ENCODE results near the gene SPSB4. TPM values are rescaled to one million over a fixed set of nuclear protein-coding genes. Genes with fewer than 3 reads are reported as not detected.

The SPSB4 gene
- total RNA-seq, 1 donor from 2014 or later: 2.2 TPM

- no peak overlapping the region for H3K27ac Mint-ChIP-seq (ENCODE audit: unreplicated experiment)
- no peak for DNase-seq (ENCODE audit: low read depth)
- Histone ChIP-seq H3K36me3 (ENCODE audit: insufficient read depth, low read length) (no peaks in the 10 kb centered on the region), H3K27me3 (ENCODE audit: insufficient read depth, low read length) (peaks cover 2% of the 10 kb centered on the region), H3K27ac (ENCODE audit: low read depth, low read length) (no peak overlapping the region), H3K4me1 (ENCODE audit: insufficient read depth, low read length) (no peaks in the 10 kb centered on the region), H2AFZ (ENCODE audit: low read depth, low read length) (no peak overlapping the region), H3K4me2 (ENCODE audit: low read length) (no peak overlapping the region), H3K9me3 (ENCODE audit: insufficient read depth, low read depth, low read length) (no peaks in the 10 kb centered on the region), H3K79me2 (ENCODE audit: insufficient read depth, low read length) (no peaks in the 10 kb centered on the region), H3K4me3 (ENCODE audit: insufficient read depth, low read depth, low read length) (no peak overlapping the region), H4K20me1 (ENCODE audit: insufficient read depth, low read length) (no peaks in the 10 kb centered on the region), H3K9ac (ENCODE audit: low read length) (no peak overlapping the region)
- no peaks in the 10 kb centered on the region for H3K4me1 Mint-ChIP-seq (ENCODE audit: low read depth, unreplicated experiment)
- H3K36me3 Mint-ChIP-seq (ENCODE audit: low read depth, unreplicated experiment): no peaks in the 10 kb centered on the region
- H3K4me3 Mint-ChIP-seq (ENCODE audit: unreplicated experiment): no peak overlapping the region
- FAIRE-seq: no peak
- peaks cover 10% of the 10 kb centered on the region for H3K9me3 Mint-ChIP-seq (ENCODE audit: unreplicated experiment)
- H3K27me3 Mint-ChIP-seq (ENCODE audit: low read depth, unreplicated experiment): peaks cover 5% of the 10 kb centered on the region
- TF ChIP-seq CTCF (IDR thresholded peaks at IDR 0.05; ENCODE audit: insufficient read depth, low read depth, low read length) (no peak), EZH2 (IDR thresholded peaks at IDR 0.05; ENCODE audit: insufficient read depth, low read length) (no peak)
Measured at GRCh38 chr3:141178551-141178950, 127.4 kb downstream of the SPSB4 start.

- DNase-seq (ENCODE audit: low read depth) (no peak), FAIRE-seq (no peak)
- no peaks in the 10 kb centered on the region for H3K4me1 Mint-ChIP-seq (ENCODE audit: low read depth, unreplicated experiment)
- H3K79me2 ChIP-seq (ENCODE audit: insufficient read depth, low read length): no peaks in the 10 kb centered on the region
- no peak overlapping the region for H3K27ac ChIP-seq (ENCODE audit: low read depth, low read length)
- H3K9me3 ChIP-seq (ENCODE audit: insufficient read depth, low read depth, low read length): no peaks in the 10 kb centered on the region
- H3K27me3 Mint-ChIP-seq (ENCODE audit: low read depth, unreplicated experiment): peaks cover 5% of the 10 kb centered on the region
- no peak overlapping the region for H3K4me3 Mint-ChIP-seq (ENCODE audit: unreplicated experiment)
- H3K4me1 ChIP-seq (ENCODE audit: insufficient read depth, low read length): no peaks in the 10 kb centered on the region
- peaks cover 7% of the 10 kb centered on the region for H3K9me3 Mint-ChIP-seq (ENCODE audit: unreplicated experiment)
- H3K4me2 ChIP-seq (ENCODE audit: low read length): no peak overlapping the region
- no peak overlapping the region for H2AFZ ChIP-seq (ENCODE audit: low read depth, low read length)
- no peaks in the 10 kb centered on the region for H3K36me3 Mint-ChIP-seq (ENCODE audit: low read depth, unreplicated experiment)
- H3K36me3 ChIP-seq (ENCODE audit: insufficient read depth, low read length): no peaks in the 10 kb centered on the region
- H3K9ac ChIP-seq (ENCODE audit: low read length): no peak overlapping the region
- TF ChIP-seq CTCF (IDR thresholded peaks at IDR 0.05; ENCODE audit: insufficient read depth, low read depth, low read length) (no peak), EZH2 (IDR thresholded peaks at IDR 0.05; ENCODE audit: insufficient read depth, low read length) (no peak)
- H3K27me3 ChIP-seq (ENCODE audit: insufficient read depth, low read length): peaks cover 2% of the 10 kb centered on the region
- H4K20me1 ChIP-seq (ENCODE audit: insufficient read depth, low read length): no peaks in the 10 kb centered on the region
- no peak overlapping the region for H3K27ac Mint-ChIP-seq (ENCODE audit: unreplicated experiment)
- H3K4me3 ChIP-seq (ENCODE audit: insufficient read depth, low read depth, low read length): no peak overlapping the region
Measured at GRCh38 chr3:141179983-141180382, 128.8 kb downstream of the SPSB4 start.

- Histone ChIP-seq H3K27me3 (ENCODE audit: insufficient read depth, low read length) (peaks cover 2% of the 10 kb centered on the region), H3K79me2 (ENCODE audit: insufficient read depth, low read length) (no peaks in the 10 kb centered on the region), H3K36me3 (ENCODE audit: insufficient read depth, low read length) (no peaks in the 10 kb centered on the region), H3K4me2 (ENCODE audit: low read length) (no peak overlapping the region), H3K27ac (ENCODE audit: low read depth, low read length) (no peak overlapping the region), H3K4me3 (ENCODE audit: insufficient read depth, low read depth, low read length) (no peak overlapping the region), H3K9me3 (ENCODE audit: insufficient read depth, low read depth, low read length) (no peaks in the 10 kb centered on the region), H2AFZ (ENCODE audit: low read depth, low read length) (no peak overlapping the region), H4K20me1 (ENCODE audit: insufficient read depth, low read length) (no peaks in the 10 kb centered on the region), H3K4me1 (ENCODE audit: insufficient read depth, low read length) (no peaks in the 10 kb centered on the region), H3K9ac (ENCODE audit: low read length) (no peak overlapping the region)
- H3K27ac Mint-ChIP-seq (ENCODE audit: unreplicated experiment): no peak overlapping the region
- H3K4me3 Mint-ChIP-seq (ENCODE audit: unreplicated experiment): no peak overlapping the region
- peaks cover 17% of the 10 kb centered on the region for H3K27me3 Mint-ChIP-seq (ENCODE audit: low read depth, unreplicated experiment)
- FAIRE-seq: no peak
- H3K9me3 Mint-ChIP-seq (ENCODE audit: unreplicated experiment): peaks cover 7% of the 10 kb centered on the region
- H3K4me1 Mint-ChIP-seq (ENCODE audit: low read depth, unreplicated experiment): no peaks in the 10 kb centered on the region
- H3K36me3 Mint-ChIP-seq (ENCODE audit: low read depth, unreplicated experiment): no peaks in the 10 kb centered on the region
- DNase-seq (ENCODE audit: low read depth): no peak
- no peak for TF ChIP-seq EZH2 (IDR thresholded peaks at IDR 0.05; ENCODE audit: insufficient read depth, low read length)
- TF ChIP-seq CTCF (IDR thresholded peaks at IDR 0.05; ENCODE audit: insufficient read depth, low read depth, low read length): no peak
Measured at GRCh38 chr3:141181196-141181595, 130.0 kb downstream of the SPSB4 start.
